Endothelial cell (in vitro differentiated cells): ENCODE results near the gene HYDIN. TPM values are rescaled to one million over a fixed set of nuclear protein-coding genes. Genes with fewer than 3 reads are reported as not detected.

Experiments
- DNase-seq: peaks from one replicate; pipeline ENCODE4 v3.0.0; 2021; ENCODE audit warnings: low spot score
- H3K27ac Mint-ChIP-seq: one replicate; pipeline ENCODE4 v1.8.0; 2021; ENCODE audit warnings: mixed read lengths, inconsistent platforms; ENCODE audit not compliant: unreplicated experiment
- H3K27me3 Mint-ChIP-seq: one replicate; pipeline ENCODE4 v1.8.0; 2021; ENCODE audit warnings: mild to moderate bottlenecking, moderate library complexity, mixed read lengths, inconsistent platforms; ENCODE audit not compliant: unreplicated experiment
- H3K36me3 Mint-ChIP-seq: one replicate; pipeline ENCODE4 v1.8.0; 2021; ENCODE audit warnings: mild to moderate bottlenecking, low read depth, mixed read lengths, inconsistent platforms; ENCODE audit not compliant: unreplicated experiment
- H3K4me1 Mint-ChIP-seq: one replicate; pipeline ENCODE4 v1.8.0; 2021; ENCODE audit warnings: mild to moderate bottlenecking, mixed read lengths, inconsistent platforms; ENCODE audit not compliant: unreplicated experiment
- H3K4me3 Mint-ChIP-seq: one replicate; pipeline ENCODE4 v1.8.0; 2021; ENCODE audit warnings: mild to moderate bottlenecking, mixed read lengths, inconsistent platforms; ENCODE audit not compliant: unreplicated experiment
- H3K9me3 Mint-ChIP-seq: one replicate; pipeline ENCODE4 v1.8.0; 2021; ENCODE audit warnings: mixed read lengths, inconsistent platforms; ENCODE audit not compliant: unreplicated experiment
- total RNA-seq: library from RNA; stranded (reverse); fragmentation: NEBNext Ultra II Directional; extraction: Animal tissue kit (Norgen Biotek cat#: 25700); gene quantifications from one replicate; pipeline ENCODE4 v1.2.1, GENCODE V29; 2021; ENCODE audit not compliant: unreplicated experiment
- TF ChIP-seq, protein P1 (sequence below): fragments of 200-600 bp; sonication (generic); IDR thresholded peaks from one replicate; pipeline ENCODE4 v1.5.0; 2021; ENCODE audit warnings: antibody characterized with exemption; ENCODE audit not compliant: unreplicated experiment

Gene HYDIN
- total RNA-seq, 1 donor from 2014 or later = 2.5 TPM

DNA sequence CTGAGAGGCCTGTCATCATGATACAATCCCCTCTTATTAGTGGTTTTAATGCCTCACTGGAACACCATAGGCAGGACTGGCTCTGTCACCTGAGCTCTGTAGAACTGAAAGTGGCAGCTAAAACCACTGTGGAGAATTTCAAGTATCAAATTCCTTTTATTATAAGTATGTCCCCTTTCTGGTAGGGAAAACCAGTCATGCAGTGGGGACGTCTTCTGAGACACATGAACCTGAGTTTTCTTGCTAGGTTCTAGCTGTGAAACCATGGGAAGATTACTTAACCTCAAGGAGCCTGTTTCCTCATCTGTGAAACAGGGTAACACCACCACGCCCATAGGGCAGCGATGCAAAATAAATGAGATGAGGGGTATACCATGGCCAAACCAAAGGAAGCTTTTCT lies 434.2 kb downstream of the HYDIN start:
- H3K36me3 Mint-ChIP-seq = no peaks in the 10 kb centered on the region
- no peak overlapping the region for H3K27ac Mint-ChIP-seq
- TF ChIP-seq, protein P1, sequence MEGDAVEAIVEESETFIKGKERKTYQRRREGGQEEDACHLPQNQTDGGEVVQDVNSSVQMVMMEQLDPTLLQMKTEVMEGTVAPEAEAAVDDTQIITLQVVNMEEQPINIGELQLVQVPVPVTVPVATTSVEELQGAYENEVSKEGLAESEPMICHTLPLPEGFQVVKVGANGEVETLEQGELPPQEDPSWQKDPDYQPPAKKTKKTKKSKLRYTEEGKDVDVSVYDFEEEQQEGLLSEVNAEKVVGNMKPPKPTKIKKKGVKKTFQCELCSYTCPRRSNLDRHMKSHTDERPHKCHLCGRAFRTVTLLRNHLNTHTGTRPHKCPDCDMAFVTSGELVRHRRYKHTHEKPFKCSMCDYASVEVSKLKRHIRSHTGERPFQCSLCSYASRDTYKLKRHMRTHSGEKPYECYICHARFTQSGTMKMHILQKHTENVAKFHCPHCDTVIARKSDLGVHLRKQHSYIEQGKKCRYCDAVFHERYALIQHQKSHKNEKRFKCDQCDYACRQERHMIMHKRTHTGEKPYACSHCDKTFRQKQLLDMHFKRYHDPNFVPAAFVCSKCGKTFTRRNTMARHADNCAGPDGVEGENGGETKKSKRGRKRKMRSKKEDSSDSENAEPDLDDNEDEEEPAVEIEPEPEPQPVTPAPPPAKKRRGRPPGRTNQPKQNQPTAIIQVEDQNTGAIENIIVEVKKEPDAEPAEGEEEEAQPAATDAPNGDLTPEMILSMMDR = no peak
- peaks cover 7% of the 10 kb centered on the region for H3K4me1 Mint-ChIP-seq
- no peak overlapping the region for H3K4me3 Mint-ChIP-seq
- no peak for DNase-seq
- no peaks in the 10 kb centered on the region for H3K9me3 Mint-ChIP-seq
- H3K27me3 Mint-ChIP-seq = peaks cover 2% of the 10 kb centered on the region

DNA sequence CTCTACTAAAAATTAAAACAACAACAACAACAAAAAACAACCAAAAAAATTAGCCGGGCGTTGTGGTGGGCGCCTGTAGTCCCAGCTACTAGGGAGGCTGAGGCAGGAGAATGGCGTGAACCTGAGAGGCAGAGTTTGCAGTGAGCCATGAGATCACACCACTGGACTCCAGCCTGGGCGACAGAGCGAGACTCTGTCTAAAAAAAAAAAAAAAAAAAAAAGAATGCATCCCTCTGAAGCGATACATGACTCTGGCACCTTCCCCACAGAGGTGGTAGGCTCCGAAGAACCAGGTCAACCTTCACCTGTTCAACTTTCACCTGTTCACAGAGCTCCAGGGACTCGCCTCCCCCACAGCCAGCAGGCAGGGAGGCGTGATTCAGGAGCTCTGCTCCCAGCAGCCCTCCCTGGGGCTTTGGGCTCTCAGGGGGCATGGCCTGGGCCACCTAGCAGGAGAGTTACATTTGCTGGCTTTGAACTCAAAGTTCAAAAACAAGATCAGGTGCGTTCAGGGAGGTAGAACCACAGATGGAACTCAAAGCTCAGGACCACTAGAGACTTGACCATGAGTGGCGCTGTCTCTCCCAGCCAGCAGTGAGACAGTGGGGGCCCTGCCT lies 435.1 kb downstream of the HYDIN start:
- TF ChIP-seq, protein P1 = no peak
- H3K9me3 Mint-ChIP-seq = no peaks in the 10 kb centered on the region
- no peaks in the 10 kb centered on the region for H3K36me3 Mint-ChIP-seq
- peaks cover 14% of the 10 kb centered on the region for H3K4me1 Mint-ChIP-seq
- H3K27me3 Mint-ChIP-seq = peaks cover 6% of the 10 kb centered on the region
- H3K27ac Mint-ChIP-seq = no peak overlapping the region
- no peak for DNase-seq
- H3K4me3 Mint-ChIP-seq = no peak overlapping the region

DNA sequence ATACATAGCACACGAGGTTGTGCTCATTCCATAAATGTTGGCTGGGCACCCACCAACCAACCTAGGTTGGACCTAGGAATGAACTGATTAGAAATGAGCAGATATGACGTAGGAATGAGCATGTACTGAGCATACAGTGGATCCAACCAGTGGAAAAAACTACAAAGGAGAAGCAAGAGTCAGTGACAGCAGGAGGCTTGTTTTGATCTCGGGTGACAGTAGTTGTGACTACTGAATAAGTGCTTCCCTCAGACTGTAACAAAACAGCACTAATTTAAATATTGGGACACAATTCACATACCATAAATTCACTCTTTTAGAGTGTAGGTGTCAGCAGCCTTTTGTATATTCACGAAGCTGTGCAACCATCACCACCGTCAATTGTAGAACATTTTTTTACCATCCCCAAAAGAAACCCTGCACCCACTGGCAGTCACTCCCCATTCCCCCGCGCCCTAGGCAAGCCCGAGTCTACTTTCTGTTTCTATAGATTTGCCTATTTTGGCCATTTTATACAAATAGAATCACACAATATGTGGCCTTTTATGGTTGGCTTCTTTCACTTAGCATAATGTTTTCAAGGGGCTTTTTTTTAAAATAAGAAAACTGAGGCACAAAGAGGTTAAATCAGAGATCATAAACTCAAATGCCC lies 436.5 kb downstream of the HYDIN start:
- Mint-ChIP-seq H3K9me3 (no peaks in the 10 kb centered on the region), H3K27ac (peak overlapping the region; percentile 15), H3K27me3 (peaks cover 10% of the 10 kb centered on the region), H3K36me3 (peaks cover 6% of the 10 kb centered on the region), H3K4me1 (peaks cover 17% of the 10 kb centered on the region), H3K4me3 (no peak overlapping the region)
- TF ChIP-seq, protein P1 = no peak
- no peak for DNase-seq

DNA sequence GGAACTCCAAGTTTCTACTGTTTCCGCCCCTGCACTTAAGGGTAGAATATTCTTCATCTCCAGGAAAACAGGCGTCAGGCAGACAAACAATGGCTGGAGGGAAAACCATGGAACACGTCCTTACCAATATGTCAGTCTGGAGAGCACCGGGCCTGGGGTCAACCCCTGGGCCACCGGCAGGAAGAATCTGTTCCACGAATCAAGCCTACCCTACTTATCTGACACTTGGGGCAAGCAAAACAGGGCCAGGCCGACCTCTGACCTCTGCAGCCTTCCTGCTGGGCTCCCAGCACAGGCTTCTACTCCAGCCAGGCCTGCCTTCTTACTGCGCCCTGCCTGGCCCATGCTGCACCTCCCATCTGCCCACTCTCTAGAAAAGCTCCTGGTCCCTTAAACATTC lies 439.7 kb downstream of the HYDIN start:
- peaks cover 21% of the 10 kb centered on the region for H3K27me3 Mint-ChIP-seq
- H3K4me1 Mint-ChIP-seq = peaks cover 27% of the 10 kb centered on the region
- H3K36me3 Mint-ChIP-seq = peaks cover 6% of the 10 kb centered on the region
- TF ChIP-seq, protein P1 = no peak
- DNase-seq = no peak
- no peaks in the 10 kb centered on the region for H3K9me3 Mint-ChIP-seq
- no peak overlapping the region for H3K27ac Mint-ChIP-seq
- H3K4me3 Mint-ChIP-seq = no peak overlapping the region
